ENCODE measurements around the gene GAGE12D. TPM values are rescaled to one million over a fixed set of nuclear protein-coding genes. Genes with fewer than 3 reads are reported as not detected.
"Not testable (repeated sequence)": the region's sequence is repeated elsewhere in the genome, so short reads cannot be mapped to it uniquely, and the experiment has no call there.

The GAGE12D gene, protein sequence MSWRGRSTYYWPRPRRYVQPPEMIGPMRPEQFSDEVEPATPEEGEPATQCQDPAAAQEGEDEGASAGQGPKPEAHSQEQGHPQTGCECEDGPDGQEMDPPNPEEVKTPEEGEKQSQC
- total RNA-seq (not detected), polyA plus RNA-seq (not detected)
- long read RNA-seq, donor 1: 0 reads
- long read RNA-seq, donor 2: 0 reads
- long read RNA-seq, donor 3: 0 reads
- long read RNA-seq, donor 4: 0 reads
- long read RNA-seq, donor 5: 0 reads
- long read RNA-seq, donor 6: 0 reads
- long read RNA-seq, donor 7: 0 reads
- long read RNA-seq, donor 8: 0 reads
- long read RNA-seq, donor 9: 0 reads
- long read RNA-seq, donor 10: 0 reads

DNA sequence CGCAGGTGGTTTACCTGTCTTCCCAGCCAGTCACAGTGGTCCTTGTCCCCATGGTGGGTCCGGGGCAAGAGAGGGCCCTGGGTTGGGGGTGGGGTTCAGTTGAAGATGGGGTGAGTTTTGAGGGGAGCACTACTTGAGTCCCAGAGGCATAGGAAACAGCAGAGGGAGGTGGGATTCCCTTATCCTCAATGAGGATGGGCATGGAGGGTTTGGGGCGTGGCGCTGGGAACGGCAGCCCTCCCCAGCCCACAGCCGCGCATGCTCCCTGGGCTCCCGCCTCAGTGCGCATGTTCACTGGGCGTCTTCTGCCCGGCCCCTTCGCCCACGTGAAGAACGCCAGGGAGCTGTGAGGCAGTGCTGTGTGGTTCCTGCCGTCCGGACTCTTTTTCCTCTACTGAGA is at the start of gene GAGE12D:
GAGE12D (plus strand) TSS at position 301 of the 400 bp plus-strand sequence. CDS start 1,155 bp downstream, outside the sequence.
- not testable (repeated sequence) for H3K4me3 ChIP-seq (ENCODE audit: low read length in 2 of 2); H3K36me3 ChIP-seq (ENCODE audit: control insufficient read depth in 2 of 2, insufficient read depth in 2 of 2, low read length in 1 of 2); DNase-seq (ENCODE audit: low read depth in 6 of 9, low spot score in 9 of 9); H3K27ac ChIP-seq (ENCODE audit: low read depth in 1 of 2, low read length in 1 of 2); H3K4me1 ChIP-seq (ENCODE audit: control insufficient read depth in 2 of 2, insufficient read depth in 2 of 2, low read length in 2 of 2); H3K27me3 ChIP-seq (ENCODE audit: control insufficient read depth in 2 of 2, insufficient read depth in 1 of 2, low read length in 1 of 2); H3K9me3 ChIP-seq (ENCODE audit: control insufficient read depth in 2 of 2, insufficient read depth in 1 of 2, low read length in 1 of 2)
- WGBS: no CpG with 5 or more reads among the region's 16 CpGs

GRCh38 chrX:49531877-49532276 is 9.7 kb upstream of the GAGE12D start, which contains the start of gene GAGE12C:
Gene GAGE12C (plus strand): TSS chrX:49532177. CDS start chrX:49533332, 1,155 bp downstream.
- not testable (repeated sequence) for H3K4me1 ChIP-seq (ENCODE audit: control insufficient read depth in 2 of 2, insufficient read depth in 2 of 2, low read length in 2 of 2); H3K9me3 ChIP-seq (ENCODE audit: control insufficient read depth in 2 of 2, insufficient read depth in 1 of 2, low read length in 1 of 2); H3K36me3 ChIP-seq (ENCODE audit: control insufficient read depth in 2 of 2, insufficient read depth in 2 of 2, low read length in 1 of 2); H3K4me3 ChIP-seq (ENCODE audit: low read length in 2 of 2); DNase-seq (ENCODE audit: low read depth in 6 of 9, low spot score in 9 of 9); H3K27me3 ChIP-seq (ENCODE audit: control insufficient read depth in 2 of 2, insufficient read depth in 1 of 2, low read length in 1 of 2); H3K27ac ChIP-seq (ENCODE audit: low read depth in 1 of 2, low read length in 1 of 2)
- WGBS: no CpG with 5 or more reads among the region's 16 CpGs

DNA sequence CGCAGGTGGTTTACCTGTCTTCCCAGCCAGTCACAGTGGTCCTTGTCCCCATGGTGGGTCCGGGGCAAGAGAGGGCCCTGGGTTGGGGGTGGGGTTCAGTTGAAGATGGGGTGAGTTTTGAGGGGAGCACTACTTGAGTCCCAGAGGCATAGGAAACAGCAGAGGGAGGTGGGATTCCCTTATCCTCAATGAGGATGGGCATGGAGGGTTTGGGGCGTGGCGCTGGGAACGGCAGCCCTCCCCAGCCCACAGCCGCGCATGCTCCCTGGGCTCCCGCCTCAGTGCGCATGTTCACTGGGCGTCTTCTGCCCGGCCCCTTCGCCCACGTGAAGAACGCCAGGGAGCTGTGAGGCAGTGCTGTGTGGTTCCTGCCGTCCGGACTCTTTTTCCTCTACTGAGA is 9.5 kb downstream of the GAGE12D start, which contains the start of gene GAGE12E:
GAGE12E (plus strand) TSS at position 301 of the 400 bp plus-strand sequence. CDS start 1,155 bp downstream, outside the sequence.
- H3K4me1 ChIP-seq (ENCODE audit: control insufficient read depth in 2 of 2, insufficient read depth in 2 of 2, low read length in 2 of 2); H3K27ac ChIP-seq (ENCODE audit: low read depth in 1 of 2, low read length in 1 of 2); H3K36me3 ChIP-seq (ENCODE audit: control insufficient read depth in 2 of 2, insufficient read depth in 2 of 2, low read length in 1 of 2); H3K9me3 ChIP-seq (ENCODE audit: control insufficient read depth in 2 of 2, insufficient read depth in 1 of 2, low read length in 1 of 2); H3K4me3 ChIP-seq (ENCODE audit: low read length in 2 of 2); H3K27me3 ChIP-seq (ENCODE audit: control insufficient read depth in 2 of 2, insufficient read depth in 1 of 2, low read length in 1 of 2); DNase-seq (ENCODE audit: low read depth in 6 of 9, low spot score in 9 of 9): not testable (repeated sequence)
- WGBS: no CpG with 5 or more reads among the region's 16 CpGs

DNA sequence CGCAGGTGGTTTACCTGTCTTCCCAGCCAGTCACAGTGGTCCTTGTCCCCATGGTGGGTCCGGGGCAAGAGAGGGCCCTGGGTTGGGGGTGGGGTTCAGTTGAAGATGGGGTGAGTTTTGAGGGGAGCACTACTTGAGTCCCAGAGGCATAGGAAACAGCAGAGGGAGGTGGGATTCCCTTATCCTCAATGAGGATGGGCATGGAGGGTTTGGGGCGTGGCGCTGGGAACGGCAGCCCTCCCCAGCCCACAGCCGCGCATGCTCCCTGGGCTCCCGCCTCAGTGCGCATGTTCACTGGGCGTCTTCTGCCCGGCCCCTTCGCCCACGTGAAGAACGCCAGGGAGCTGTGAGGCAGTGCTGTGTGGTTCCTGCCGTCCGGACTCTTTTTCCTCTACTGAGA is 19.0 kb downstream of the GAGE12D start, which contains the start of gene GAGE12F:
GAGE12F (plus strand) TSS at position 301 of the 400 bp plus-strand sequence. CDS start 1,155 bp downstream, outside the sequence.
- not testable (repeated sequence) for H3K4me3 ChIP-seq (ENCODE audit: low read length in 2 of 2); H3K9me3 ChIP-seq (ENCODE audit: control insufficient read depth in 2 of 2, insufficient read depth in 1 of 2, low read length in 1 of 2); H3K27me3 ChIP-seq (ENCODE audit: control insufficient read depth in 2 of 2, insufficient read depth in 1 of 2, low read length in 1 of 2); H3K27ac ChIP-seq (ENCODE audit: low read depth in 1 of 2, low read length in 1 of 2); H3K4me1 ChIP-seq (ENCODE audit: control insufficient read depth in 2 of 2, insufficient read depth in 2 of 2, low read length in 2 of 2); DNase-seq (ENCODE audit: low read depth in 6 of 9, low spot score in 9 of 9); H3K36me3 ChIP-seq (ENCODE audit: control insufficient read depth in 2 of 2, insufficient read depth in 2 of 2, low read length in 1 of 2)
- no CpG with 5 or more reads among the region's 16 CpGs for WGBS

DNA sequence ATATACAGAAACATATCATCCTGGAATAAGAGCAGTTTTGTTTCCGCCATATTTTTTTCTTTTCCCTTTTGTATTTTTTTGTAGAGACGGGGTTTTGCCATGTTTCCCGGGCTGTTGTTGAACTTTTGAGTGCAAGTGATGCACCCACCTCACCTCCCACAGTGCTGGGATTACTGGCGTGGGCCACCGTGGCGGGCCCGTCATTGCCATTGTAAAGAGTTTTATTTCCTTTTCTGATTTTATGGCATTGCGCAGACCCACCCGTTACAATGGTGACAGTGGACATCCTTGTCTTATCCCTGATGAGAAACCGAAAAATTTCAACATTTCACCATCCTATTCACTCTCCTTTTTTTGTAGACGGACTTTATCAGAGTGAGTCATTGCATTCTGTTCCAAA is 27.2 kb downstream of the GAGE12D start:
- H3K27me3 ChIP-seq (ENCODE audit: control insufficient read depth in 2 of 2, insufficient read depth in 1 of 2, low read length in 1 of 2); DNase-seq (ENCODE audit: low read depth in 6 of 9, low spot score in 9 of 9); H3K4me3 ChIP-seq (ENCODE audit: low read length in 2 of 2); H3K4me1 ChIP-seq (ENCODE audit: control insufficient read depth in 2 of 2, insufficient read depth in 2 of 2, low read length in 2 of 2); H3K9me3 ChIP-seq (ENCODE audit: control insufficient read depth in 2 of 2, insufficient read depth in 1 of 2, low read length in 1 of 2); H3K36me3 ChIP-seq (ENCODE audit: control insufficient read depth in 2 of 2, insufficient read depth in 2 of 2, low read length in 1 of 2); H3K27ac ChIP-seq (ENCODE audit: low read depth in 1 of 2, low read length in 1 of 2): not testable (repeated sequence)
- WGBS: no CpG with 5 or more reads among the region's 11 CpGs

DNA sequence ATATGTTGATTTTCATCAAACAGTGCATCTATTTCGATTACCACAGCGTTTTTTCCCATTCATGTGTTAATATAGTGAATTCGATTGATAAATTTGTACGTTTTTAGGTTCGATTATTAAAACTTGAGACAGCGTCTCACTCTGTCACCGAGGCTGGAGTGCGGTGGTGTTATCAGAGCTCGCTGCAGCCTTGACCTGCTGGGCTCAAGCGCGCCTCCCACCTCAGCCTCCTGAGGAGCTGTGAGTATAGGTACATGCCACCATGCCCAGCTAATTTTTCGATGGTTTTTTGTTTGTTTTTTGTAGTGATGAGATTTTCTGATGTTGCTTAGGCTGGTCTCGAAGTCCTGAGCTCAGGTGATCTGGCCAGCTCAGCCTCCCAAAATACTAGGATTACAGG is 27.6 kb downstream of the GAGE12D start:
- not testable (repeated sequence) for H3K36me3 ChIP-seq (ENCODE audit: control insufficient read depth in 2 of 2, insufficient read depth in 2 of 2, low read length in 1 of 2); H3K4me1 ChIP-seq (ENCODE audit: control insufficient read depth in 2 of 2, insufficient read depth in 2 of 2, low read length in 2 of 2); DNase-seq (ENCODE audit: low read depth in 6 of 9, low spot score in 9 of 9); H3K9me3 ChIP-seq (ENCODE audit: control insufficient read depth in 2 of 2, insufficient read depth in 1 of 2, low read length in 1 of 2); H3K27ac ChIP-seq (ENCODE audit: low read depth in 1 of 2, low read length in 1 of 2); H3K4me3 ChIP-seq (ENCODE audit: low read length in 2 of 2); H3K27me3 ChIP-seq (ENCODE audit: control insufficient read depth in 2 of 2, insufficient read depth in 1 of 2, low read length in 1 of 2)
- no CpG with 5 or more reads among the region's 13 CpGs for WGBS

DNA sequence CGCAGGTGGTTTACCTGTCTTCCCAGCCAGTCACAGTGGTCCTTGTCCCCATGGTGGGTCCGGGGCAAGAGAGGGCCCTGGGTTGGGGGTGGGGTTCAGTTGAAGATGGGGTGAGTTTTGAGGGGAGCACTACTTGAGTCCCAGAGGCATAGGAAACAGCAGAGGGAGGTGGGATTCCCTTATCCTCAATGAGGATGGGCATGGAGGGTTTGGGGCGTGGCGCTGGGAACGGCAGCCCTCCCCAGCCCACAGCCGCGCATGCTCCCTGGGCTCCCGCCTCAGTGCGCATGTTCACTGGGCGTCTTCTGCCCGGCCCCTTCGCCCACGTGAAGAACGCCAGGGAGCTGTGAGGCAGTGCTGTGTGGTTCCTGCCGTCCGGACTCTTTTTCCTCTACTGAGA is 28.6 kb downstream of the GAGE12D start, which contains the start of gene GAGE12G:
GAGE12G (plus strand) TSS at position 301 of the 400 bp plus-strand sequence. CDS start 1,155 bp downstream, outside the sequence.
- DNase-seq (ENCODE audit: low read depth in 6 of 9, low spot score in 9 of 9); H3K9me3 ChIP-seq (ENCODE audit: control insufficient read depth in 2 of 2, insufficient read depth in 1 of 2, low read length in 1 of 2); H3K4me3 ChIP-seq (ENCODE audit: low read length in 2 of 2); H3K4me1 ChIP-seq (ENCODE audit: control insufficient read depth in 2 of 2, insufficient read depth in 2 of 2, low read length in 2 of 2); H3K27me3 ChIP-seq (ENCODE audit: control insufficient read depth in 2 of 2, insufficient read depth in 1 of 2, low read length in 1 of 2); H3K27ac ChIP-seq (ENCODE audit: low read depth in 1 of 2, low read length in 1 of 2); H3K36me3 ChIP-seq (ENCODE audit: control insufficient read depth in 2 of 2, insufficient read depth in 2 of 2, low read length in 1 of 2): not testable (repeated sequence)
- no CpG with 5 or more reads among the region's 16 CpGs for WGBS

GRCh38 chrX:49579649-49580048 is 38.1 kb downstream of the GAGE12D start, which contains the start of gene GAGE12H:
Gene GAGE12H (plus strand): TSS chrX:49579949. CDS start chrX:49581104, 1,155 bp downstream.
- H3K27me3 ChIP-seq (ENCODE audit: control insufficient read depth in 2 of 2, insufficient read depth in 1 of 2, low read length in 1 of 2): not testable (repeated sequence)
- WGBS: no CpG with 5 or more reads among the region's 16 CpGs

GRCh38 chrX:49589196-49589595 is 47.7 kb downstream of the GAGE12D start, which contains the start of gene GAGE2A:
Gene GAGE2A (plus strand): TSS chrX:49589496. CDS start chrX:49590651, 1,155 bp downstream.
- WGBS: no CpG with 5 or more reads among the region's 16 CpGs
- H3K36me3 ChIP-seq (ENCODE audit: control insufficient read depth in 2 of 2, insufficient read depth in 2 of 2, low read length in 1 of 2); H3K9me3 ChIP-seq (ENCODE audit: control insufficient read depth in 2 of 2, insufficient read depth in 1 of 2, low read length in 1 of 2); H3K27me3 ChIP-seq (ENCODE audit: control insufficient read depth in 2 of 2, insufficient read depth in 1 of 2, low read length in 1 of 2); H3K4me1 ChIP-seq (ENCODE audit: control insufficient read depth in 2 of 2, insufficient read depth in 2 of 2, low read length in 2 of 2); H3K4me3 ChIP-seq (ENCODE audit: low read length in 2 of 2); DNase-seq (ENCODE audit: low read depth in 6 of 9, low spot score in 9 of 9); H3K27ac ChIP-seq (ENCODE audit: low read depth in 1 of 2, low read length in 1 of 2): not testable (repeated sequence)

More at GRCh38 chrX:49579649-49580048, 38.1 kb downstream of the GAGE12D start, which contains the start of gene GAGE12H:
- not testable (repeated sequence) for H3K36me3 ChIP-seq (ENCODE audit: control insufficient read depth in 2 of 2, insufficient read depth in 2 of 2, low read length in 1 of 2); H3K4me1 ChIP-seq (ENCODE audit: control insufficient read depth in 2 of 2, insufficient read depth in 2 of 2, low read length in 2 of 2); H3K9me3 ChIP-seq (ENCODE audit: control insufficient read depth in 2 of 2, insufficient read depth in 1 of 2, low read length in 1 of 2); H3K4me3 ChIP-seq (ENCODE audit: low read length in 2 of 2); DNase-seq (ENCODE audit: low read depth in 6 of 9, low spot score in 9 of 9); H3K27ac ChIP-seq (ENCODE audit: low read depth in 1 of 2, low read length in 1 of 2)

Measured in thymus (tissue), 14 donors.